ENCODE data around the gene GCNT4. TPM values are rescaled to one million over a fixed set of nuclear protein-coding genes. Genes with fewer than 3 reads are reported as not detected.
A peak's percentile ranks its signal among the peaks of the same experiment; 100 is the strongest.
"Not testable (repeated sequence)": the region's sequence is repeated elsewhere in the genome, so short reads cannot be mapped to it uniquely, and the experiment has no call there.

GCNT4 gene, protein sequence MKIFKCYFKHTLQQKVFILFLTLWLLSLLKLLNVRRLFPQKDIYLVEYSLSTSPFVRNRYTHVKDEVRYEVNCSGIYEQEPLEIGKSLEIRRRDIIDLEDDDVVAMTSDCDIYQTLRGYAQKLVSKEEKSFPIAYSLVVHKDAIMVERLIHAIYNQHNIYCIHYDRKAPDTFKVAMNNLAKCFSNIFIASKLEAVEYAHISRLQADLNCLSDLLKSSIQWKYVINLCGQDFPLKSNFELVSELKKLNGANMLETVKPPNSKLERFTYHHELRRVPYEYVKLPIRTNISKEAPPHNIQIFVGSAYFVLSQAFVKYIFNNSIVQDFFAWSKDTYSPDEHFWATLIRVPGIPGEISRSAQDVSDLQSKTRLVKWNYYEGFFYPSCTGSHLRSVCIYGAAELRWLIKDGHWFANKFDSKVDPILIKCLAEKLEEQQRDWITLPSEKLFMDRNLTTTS
- total RNA-seq, result 1.4 TPM

DNA sequence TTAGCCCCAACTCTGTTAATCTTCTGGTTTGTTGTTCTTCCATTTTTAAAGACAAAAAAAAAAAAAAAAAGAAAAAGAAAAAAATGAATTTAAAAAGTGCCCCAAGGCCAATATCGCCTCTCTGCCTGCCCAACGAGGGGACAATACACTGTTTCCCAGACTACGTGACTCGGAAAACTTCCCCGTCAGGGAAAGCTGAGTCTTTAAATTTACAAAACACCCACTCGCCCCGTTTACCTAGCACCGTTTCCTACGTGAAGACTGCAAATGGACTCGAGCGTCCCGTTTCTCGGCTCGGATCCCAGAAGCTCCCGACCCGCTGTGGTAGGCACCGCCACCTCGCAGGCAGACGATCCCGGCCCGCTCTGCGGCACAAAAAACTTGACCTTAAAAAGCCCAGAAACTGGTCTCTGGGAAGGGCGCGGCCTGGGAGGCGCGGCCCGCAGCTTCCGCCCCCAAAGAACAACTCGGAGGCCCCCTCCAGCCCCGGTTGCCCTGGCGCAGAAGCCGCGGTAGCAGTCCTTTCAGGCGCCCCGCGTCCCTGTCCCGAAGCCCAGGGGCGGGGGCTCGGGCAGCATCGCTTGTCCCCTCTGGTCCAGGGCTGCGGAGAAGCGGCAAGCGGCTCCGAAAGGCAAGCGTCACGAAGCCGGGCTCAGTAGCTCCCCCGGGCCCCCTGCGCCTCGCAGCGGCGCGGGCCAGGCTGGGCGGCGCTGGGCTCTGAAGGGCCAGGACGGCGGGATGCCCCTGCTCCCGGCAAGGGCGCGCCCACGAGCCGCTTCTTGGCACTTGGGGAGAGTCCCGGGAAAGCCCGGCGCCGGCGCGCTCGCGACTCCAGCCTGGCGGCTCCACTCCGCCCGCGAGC is at the start of gene GCNT4:
Gene GCNT4, minus strand, starts transcription at position 367 of the 862 bp plus-strand sequence. CDS start 22,521 bp downstream, outside the sequence.
- DNase-seq (ENCODE audit: low spot score) (peak; percentile 66), ATAC-seq (peak; percentile 49)
- intact Hi-C loops (cut with DNase I), result no loop called here

DNA sequence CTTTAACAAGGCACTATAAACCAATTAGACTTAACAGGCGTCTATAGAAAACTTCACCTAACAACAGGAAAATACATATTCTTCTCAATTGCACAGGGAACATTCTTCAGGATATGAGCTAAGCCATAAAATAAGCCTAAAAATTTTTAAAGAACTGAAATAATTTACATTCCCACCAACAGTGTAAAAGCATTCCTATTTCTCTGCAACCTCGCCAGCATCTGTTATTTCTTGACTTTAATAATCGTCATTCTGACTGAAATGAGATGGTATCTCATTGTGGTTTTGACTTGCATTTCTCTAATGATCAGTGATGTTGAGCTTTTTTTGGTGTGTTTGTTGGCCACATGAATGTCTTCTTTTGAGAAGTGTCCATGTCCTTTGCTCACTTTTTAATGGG is 43.6 kb upstream of the GCNT4 start:
- intact Hi-C loops (cut with DNase I); DNase-seq (ENCODE audit: low spot score); ATAC-seq: not testable (repeated sequence)

- DNase-seq (ENCODE audit: low spot score) (no peak), ATAC-seq (no peak)
- intact Hi-C loops (cut with DNase I), result no loop called here
These were observed 39.2 kb upstream of the GCNT4 start for GRCh38 chr5:75091597-75091996.

DNA sequence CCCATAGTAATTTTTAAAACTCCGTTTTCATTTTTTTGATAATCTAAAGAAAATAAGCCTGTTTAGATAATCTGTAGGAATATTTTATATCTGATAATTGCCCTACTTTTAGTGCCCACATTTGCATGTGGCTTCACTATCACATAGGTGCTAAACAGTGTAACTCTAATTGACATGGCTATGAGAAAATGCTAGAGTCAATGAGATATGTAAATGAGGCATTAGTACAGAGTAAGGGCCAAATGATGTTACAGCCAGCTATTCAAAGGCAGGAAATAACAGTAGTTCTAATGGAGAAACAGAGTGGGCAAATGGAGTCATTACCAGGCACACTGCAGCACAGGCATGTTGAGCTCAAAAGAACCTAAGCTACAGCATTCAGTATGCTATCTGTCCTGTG is 37.3 kb upstream of the GCNT4 start:
- intact Hi-C loops (cut with DNase I), result no loop called here
- no peak for ATAC-seq
- no peak for DNase-seq (ENCODE audit: low spot score)

DNA sequence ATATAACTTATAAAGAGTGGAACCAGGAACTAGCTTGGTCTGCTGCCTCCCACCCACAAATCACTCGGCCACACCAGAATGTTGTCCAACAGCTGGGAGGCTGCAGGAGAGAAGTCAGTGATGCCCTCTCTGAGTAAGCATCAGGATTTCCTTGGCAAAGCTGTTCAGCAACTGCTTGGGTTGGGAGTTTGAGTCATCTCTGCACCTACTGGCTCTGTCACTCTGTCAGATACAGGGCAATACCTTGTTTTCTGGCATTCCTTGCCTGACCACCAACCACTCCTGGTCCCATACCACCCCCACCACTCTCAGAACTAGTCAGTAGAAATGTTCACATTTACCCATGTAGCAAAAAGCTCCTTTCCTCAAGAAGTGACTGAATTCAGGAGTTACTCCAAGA is 36.8 kb upstream of the GCNT4 start:
- ATAC-seq, result no peak

DNA sequence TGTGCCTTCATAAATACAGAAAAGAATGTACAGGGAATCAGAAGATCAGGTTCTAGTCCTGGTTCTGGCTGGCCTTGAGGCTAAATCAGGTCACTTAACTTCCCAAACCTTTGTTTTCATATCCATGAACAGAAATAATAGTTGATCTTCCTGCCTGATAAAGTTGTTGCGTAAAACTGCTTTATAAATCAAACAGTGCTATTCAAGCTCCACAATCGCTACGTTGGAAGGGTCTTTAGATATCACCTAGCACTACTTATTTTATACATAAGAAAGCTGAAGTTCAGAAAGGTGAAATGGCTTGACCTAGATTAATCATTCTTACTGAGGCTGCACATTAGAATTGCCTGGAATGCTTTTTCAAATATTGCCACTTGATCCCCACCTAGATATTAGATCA is 36.3 kb upstream of the GCNT4 start:
- ATAC-seq (no peak), DNase-seq (ENCODE audit: low spot score) (no peak)
- intact Hi-C loops (cut with DNase I), result no loop called here

More for the DNA sequence above, 36.8 kb upstream of the GCNT4 start:
- intact Hi-C loops (cut with DNase I), result no loop called here
- DNase-seq (ENCODE audit: low spot score), result no peak

- DNase-seq (ENCODE audit: low spot score) (no peak), ATAC-seq (no peak)
- intact Hi-C loops (cut with DNase I), result no loop called here
These were observed 29.2 kb upstream of the GCNT4 start for GRCh38 chr5:75081510-75081909.

DNA sequence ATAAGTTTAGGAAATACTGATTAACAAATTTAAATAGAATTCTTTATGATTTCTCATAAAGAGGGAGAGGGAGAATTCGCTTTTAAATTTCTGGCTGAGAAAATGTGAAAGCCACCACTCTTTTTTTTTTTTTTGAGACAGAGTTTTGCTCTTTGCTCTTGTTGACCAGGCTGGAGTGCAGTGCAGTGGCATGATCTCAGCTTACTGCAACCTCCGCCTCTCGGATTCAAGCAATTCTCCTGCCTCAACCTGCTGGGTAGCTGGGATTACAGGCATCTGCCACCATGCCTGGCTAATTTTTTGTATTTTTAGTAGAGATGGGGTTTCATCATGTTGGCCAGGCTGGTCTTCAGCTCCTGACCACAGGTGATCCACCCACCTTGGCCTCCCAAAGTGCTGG is 27.0 kb upstream of the GCNT4 start:
- ATAC-seq; intact Hi-C loops (cut with DNase I); DNase-seq (ENCODE audit: low spot score): not testable (repeated sequence)

DNA sequence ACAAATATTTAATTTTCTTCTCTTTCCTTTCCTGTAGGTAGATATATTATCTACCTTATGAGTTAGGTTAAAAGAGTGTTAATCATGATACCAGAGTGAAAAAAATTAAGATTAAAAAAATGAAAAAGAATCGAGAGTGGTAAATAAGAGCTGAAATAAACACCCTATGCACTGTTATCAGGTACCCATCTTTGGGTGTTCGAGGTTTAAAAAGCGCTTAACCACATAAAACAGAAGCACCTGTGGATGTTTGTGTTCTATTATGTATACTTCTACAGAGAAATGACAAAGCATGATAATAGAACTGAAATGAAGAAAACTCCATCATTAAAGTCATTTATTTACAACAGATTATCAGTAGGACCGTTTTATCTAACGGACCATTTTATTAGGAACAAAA is 25.7 kb upstream of the GCNT4 start:
- ATAC-seq (no peak), DNase-seq (ENCODE audit: low spot score) (no peak)
- intact Hi-C loops (cut with DNase I), result no loop called here

GRCh38 chr5:75072061-75072460 is 19.7 kb upstream of the GCNT4 start:
- DNase-seq (ENCODE audit: low spot score) (no peak), ATAC-seq (no peak)
- intact Hi-C loops (cut with DNase I), result no loop called here

GRCh38 chr5:75071100-75071499 is 18.7 kb upstream of the GCNT4 start:
- DNase-seq (ENCODE audit: low spot score) (no peak), ATAC-seq (no peak)
- intact Hi-C loops (cut with DNase I), result no loop called here

GRCh38 chr5:75067434-75067833 is 15.1 kb upstream of the GCNT4 start:
- no peak for ATAC-seq

GRCh38 chr5:75062925-75063531 is 10.7 kb upstream of the GCNT4 start:
- intact Hi-C loops (cut with DNase I), result no loop called here
- no peak for DNase-seq (ENCODE audit: low spot score)

More at GRCh38 chr5:75067434-75067833, 15.1 kb upstream of the GCNT4 start:
- intact Hi-C loops (cut with DNase I), result no loop called here
- no peak for DNase-seq (ENCODE audit: low spot score)

DNA sequence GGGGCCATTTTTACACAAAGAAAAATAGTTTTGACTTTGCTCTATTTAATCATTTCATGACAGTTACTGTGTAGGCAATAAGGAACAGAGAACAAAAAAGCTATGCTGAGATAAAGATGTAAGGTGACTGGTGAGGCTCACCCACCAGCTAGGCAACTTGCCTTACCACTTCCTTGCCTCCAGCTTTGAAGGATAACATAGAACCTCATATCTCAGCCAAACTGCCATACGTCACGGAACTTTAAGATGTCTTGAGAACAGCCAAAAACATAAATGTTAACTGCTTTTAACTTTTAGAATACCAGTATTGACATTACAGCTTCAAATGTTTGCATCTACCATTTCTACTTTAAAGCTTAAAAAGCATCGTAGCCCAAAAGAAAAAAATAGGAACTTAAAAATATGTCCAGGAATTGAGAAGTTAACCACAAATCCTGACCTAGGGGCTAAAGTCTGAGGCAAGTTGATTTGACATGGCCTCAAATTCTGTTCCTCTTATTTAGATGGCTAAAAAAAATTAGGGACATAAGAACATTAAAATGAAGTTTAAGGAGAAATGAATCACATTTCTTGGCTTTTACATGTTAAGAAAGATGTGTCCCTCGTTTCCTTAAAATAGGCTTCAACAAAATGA is 7.7 kb upstream of the GCNT4 start:
- ATAC-seq (no peak), DNase-seq (ENCODE audit: low spot score) (no peak)
- intact Hi-C loops (cut with DNase I), result no loop called here

More at GRCh38 chr5:75062925-75063531, 10.7 kb upstream of the GCNT4 start:
- ATAC-seq, result no peak

GRCh38 chr5:75058986-75059535 is 6.7 kb upstream of the GCNT4 start:
- DNase-seq (ENCODE audit: low spot score), result no peak
- ATAC-seq, result no peak
- intact Hi-C loops (cut with DNase I), result no loop called here

GRCh38 chr5:75057561-75057960 is 5.2 kb upstream of the GCNT4 start:
- no peak for ATAC-seq
- DNase-seq (ENCODE audit: low spot score), result no peak
- intact Hi-C loops (cut with DNase I), result no loop called here

DNA sequence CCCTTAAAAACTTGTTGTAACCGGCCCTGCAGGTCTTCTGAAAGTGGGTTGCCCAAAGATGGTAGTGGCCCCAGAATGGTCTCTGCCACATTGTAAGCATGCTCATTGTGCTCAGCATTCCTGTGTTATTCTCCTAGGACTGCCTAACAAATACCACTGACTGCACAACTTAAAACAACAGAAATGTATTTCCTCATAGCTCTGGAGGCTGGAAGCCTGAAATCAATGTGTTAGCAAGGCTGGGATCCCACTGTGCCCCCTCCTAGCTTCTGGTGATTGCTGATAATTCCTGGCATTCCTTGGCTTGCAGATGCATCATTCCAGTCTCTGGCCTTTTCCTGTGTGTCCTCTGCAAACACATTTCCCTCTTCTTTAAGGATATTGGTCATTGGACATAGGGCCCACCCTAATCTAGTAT is 3.4 kb upstream of the GCNT4 start:
- ATAC-seq, result no peak
- intact Hi-C loops (cut with DNase I), result no loop called here

GRCh38 chr5:75054134-75054930 is 2.0 kb upstream of the GCNT4 start:
- peak; percentile 39 for ATAC-seq
- intact Hi-C loops (cut with DNase I), result no loop called here

More for the DNA sequence above, 3.4 kb upstream of the GCNT4 start:
- no peak for DNase-seq (ENCODE audit: low spot score)

More at GRCh38 chr5:75054134-75054930, 2.0 kb upstream of the GCNT4 start:
- no peak for DNase-seq (ENCODE audit: low spot score)

Measured in sciatic nerve (tissue), 2 donors.